ENCODE results near the gene HPCA.

Gene HPCA

DNA sequence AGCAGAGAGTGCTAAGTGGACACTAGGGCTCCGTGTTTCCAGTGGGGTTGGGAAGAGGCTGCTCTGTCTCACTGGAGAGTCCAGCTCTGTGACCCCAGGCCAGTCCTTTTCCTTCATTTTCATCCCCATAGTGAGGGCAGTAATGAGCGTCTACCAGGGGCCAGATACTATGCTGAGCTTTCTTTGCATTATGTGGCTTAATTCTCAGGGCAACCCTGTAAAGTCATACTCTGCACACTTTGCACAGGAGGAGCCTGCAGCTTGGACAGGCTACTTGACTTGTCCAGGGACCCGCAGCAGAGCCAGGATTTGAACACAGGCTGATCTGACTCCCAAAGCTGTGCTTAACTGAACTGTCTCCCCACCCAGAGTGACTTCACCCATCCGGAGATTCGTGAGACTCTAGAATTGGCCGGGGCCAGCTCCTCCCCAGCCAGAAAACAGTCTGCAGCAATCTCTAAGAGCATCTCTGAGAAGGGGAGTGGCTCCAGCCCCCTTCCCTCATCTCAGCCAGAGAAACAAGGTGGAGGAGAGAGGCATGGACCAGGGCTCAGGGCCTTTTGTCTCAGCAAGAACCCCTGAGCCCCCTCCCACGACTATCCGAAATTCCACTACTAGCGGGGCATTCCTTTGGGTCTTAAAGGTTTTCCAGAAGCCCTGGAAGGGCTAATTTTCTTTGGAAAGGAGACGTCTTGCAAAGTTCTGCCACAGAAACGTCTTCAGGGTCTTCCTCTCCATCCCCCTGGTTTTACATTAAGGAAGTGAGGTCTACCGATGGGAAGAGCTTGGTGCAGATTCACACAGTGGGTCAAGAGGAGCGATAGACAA lies 14.7 kb upstream of the HPCA start:
- DNase-seq = peak; percentile 63

GRCh38 chr1:32872192-32872460 lies 14.2 kb upstream of the HPCA start:
- DNase-seq = no peak

DNA sequence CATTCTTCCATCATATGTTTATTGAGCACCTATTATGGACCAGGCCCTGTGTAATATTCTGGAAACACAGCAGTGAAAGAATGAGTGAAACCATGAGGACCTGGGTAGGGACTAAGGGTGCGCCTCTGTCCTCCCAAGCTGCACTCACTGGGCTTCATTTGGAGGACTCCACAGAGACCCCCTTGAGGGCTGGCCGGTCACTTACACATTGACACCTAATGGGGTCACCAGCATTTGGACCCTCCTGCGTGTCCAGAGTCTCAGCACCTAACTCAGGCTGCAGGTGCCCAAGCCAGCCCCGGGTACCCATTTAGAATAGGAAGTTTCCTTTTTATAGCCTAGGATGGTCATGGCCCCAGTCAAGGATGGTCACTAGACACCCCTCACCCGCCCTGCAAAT lies 12.8 kb upstream of the HPCA start:
- DNase-seq = peak; percentile 50

DNA sequence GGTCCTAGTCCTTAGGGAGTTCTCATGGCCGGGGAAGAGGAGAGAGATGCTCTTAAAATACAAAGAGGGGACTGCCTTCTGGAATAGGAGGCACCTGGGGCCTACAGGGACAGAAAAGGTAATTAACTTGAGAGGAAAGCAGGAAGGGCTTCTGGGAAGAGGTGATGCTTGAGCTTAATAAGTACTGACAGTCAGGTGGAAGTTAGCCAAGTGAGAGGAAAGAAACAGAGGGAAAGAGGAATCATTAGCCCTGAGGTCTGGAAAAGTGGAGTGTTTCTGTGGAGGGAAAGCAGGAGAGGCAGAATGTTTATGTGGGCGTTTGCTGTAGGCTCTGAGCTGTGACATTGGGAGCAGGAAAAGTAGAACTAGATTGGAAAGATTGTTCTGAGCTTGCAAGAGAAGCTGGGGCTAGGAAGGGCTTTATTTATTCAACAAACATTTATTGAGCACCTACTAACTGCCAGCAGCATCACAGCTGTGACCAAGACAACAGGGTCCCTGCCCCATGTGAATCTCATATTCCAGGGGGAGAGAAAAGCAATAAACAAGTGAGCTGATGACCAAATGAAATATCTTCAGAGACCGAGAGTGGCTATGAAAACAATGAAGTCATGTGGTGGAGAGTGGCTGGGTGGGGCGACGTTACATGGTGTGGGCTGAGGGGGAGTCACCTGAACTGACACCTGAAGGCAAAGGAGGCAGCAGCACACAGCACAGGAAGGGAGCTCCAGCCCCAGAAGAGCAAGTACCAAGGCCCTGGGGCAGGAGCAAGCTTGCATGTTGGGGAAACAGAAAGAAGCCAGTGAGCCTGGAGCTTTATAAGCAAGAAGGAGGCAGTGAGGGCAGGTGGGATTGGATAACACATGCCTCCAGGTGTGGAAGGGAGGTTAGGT lies 11.2 kb upstream of the HPCA start:
- peak; percentile 49 for DNase-seq

- peak; percentile 84 for DNase-seq
Observed at GRCh38 chr1:32876341-32877210, 9.7 kb upstream of the HPCA start.

DNA sequence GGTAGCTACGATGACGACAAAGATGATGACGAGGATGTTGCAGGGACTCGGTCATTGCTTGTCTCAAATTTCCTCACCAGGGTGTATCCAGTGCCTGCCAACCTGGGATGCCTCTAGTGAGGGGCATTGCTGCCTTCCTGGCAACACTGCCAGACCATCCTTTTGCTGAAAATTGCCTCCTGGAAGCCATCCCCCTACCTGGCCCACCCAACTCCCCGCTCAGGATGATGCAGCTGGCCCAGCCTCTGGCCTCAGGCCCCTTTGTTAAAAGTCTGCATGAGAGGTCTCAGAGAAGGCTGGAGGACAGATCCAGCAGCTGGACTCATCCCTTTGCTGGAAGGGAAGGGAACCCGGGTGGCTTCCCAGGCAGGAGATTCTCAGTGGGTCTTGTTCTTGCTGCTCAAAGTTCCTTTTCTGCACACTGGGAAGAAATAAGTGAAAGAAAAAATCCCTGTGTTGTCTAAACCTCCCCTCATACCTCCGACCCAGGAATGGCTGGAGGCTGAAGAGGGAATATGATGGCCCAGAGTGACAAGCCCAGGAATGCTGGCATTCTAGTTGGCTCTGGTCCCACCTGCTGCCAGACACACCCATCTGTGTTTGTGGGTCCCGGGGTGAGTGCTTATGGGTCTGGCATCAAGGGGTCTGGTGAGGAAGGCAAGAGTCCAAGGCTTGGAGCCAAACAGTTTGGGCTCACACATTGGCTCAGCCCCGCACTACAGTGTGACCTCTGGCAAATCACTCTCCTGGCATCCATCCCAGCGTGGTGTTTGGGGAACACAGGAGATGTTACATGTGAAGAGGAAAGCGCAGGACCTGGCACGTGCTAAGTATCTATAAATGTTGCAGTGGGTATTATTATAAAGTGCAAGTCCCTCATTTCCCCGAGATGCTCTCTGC lies 8.8 kb upstream of the HPCA start:
- no peak for DNase-seq

DNA sequence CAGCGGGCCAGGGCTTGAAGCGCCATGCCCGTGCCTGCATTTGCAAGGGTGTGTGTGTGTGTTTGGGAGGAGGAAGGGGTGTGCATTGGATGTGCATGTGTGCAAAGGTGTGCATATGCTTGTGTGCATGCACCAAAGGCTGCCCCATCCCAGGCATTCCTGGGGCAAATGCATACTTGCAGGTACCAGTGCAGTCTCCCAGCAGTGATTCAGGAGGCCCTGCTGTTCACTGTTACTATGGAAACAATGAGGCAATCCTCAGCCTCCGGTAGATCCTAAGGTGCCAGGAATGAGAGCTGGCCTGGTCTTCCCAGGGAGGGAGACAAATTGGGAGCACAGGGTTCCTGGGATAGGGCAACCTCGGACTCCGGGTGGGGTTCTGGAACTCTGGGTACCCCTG lies 8.1 kb upstream of the HPCA start:
- DNase-seq = no peak

- no peak for DNase-seq
Observed at GRCh38 chr1:32878637-32879041, 7.7 kb upstream of the HPCA start.

DNA sequence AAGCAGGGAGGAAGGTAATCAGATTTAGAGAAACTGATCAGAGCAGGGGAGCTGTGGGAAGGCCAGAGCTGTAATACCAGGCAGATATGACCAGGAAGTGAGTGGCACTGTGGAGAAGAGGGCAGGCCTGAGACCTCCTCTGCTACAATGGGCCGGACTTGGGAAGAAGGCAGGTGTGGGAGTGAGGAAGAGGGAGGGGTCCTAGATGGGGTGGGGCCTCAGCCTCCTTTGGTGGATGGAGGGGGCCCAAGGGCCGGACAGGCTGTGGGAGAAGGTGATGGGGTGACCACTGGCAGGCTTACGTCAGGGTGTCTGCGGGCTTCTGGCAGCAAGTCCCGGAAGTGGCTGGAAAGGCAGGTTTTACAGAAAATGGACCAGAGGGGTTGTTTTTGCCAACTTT lies 5.0 kb upstream of the HPCA start:
- DNase-seq = no peak

DNA sequence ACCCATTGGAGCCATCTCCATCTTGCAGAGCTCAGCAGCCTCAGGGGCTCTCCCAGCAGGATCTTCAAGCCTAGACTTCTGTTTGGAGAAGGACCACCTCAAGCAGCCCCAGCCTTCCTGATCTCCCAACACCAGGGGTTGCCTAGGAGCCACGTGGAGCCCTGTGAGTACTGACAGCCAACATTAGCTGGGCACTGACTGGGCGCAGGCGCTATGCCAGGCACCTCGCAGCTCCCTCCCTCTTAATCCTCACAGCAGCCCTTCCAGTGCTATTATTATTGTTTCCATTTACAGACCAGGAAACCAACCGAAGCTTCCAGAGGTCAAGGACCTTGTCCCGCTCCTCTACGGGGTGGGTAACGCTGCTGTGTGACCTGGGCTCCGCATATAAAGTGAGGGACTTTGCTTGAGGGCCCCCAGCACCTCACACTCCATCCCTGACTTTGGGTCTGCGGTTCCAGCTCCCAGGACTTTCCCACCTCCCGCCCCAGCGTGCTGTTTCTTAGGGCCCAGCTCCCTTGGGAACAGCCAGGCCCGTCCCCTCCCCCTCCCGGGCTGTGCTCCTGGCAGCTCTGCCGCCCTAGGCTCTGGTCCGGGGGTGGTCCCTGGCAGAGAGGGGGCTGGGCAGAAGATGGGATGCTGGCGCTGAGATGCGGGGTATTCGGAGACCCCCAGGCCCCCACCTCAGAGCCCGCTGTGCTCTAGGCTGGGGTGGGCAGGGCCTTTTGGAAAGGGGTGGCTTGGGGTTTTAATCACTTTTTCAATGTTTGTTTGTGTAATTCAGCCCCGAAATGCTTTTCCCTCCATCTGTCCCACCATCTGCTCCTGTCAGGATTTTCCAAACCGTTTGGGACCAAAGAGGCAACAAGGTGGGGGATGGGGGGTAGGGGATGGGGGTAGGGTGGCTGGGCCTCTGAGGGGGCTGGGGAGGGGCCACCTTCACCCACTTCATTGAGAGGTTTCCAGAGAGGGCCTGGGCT lies 4.1 kb upstream of the HPCA start:
- DNase-seq = no peak

- no peak for DNase-seq
Observed at GRCh38 chr1:32883338-32884031, 2.8 kb upstream of the HPCA start.

DNA sequence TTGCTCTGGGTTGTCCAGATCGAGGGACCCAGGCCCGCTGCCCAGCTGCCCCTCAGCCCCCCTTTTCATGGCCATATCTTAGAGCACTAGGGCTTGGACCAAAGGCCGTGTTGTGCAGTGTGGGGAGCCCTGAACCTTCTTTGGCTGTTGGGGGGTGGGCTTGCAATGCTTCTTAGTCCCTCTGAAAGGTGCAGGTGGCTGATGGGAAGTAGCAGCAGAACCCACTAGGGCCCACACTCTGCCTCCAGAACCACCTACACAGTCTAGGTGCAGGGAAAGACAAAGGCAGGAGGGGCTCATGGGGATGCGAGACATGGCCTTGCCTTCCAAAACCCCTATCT lies 2.3 kb upstream of the HPCA start:
- no peak for DNase-seq

DNA sequence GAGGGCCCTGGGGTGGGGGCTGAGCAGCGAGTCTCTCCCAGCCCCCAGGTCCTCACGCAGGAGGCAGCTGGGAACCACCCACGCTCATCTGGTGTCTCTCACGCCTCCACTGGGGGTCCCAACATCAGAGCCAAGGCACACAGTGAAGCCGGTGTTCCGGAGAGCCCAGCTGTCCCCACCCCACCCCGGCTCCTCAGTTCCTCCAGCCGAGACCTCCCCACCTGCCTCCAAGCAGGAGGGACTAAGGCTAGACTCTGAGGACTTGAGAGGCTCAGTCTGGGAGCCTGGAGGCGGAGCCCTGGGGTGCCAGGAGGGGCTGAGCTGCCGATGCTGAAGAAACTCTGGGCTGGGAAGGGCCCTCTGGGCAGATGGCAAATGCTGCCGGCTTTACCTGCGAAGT lies 1.6 kb upstream of the HPCA start:
- no peak for DNase-seq

DNA sequence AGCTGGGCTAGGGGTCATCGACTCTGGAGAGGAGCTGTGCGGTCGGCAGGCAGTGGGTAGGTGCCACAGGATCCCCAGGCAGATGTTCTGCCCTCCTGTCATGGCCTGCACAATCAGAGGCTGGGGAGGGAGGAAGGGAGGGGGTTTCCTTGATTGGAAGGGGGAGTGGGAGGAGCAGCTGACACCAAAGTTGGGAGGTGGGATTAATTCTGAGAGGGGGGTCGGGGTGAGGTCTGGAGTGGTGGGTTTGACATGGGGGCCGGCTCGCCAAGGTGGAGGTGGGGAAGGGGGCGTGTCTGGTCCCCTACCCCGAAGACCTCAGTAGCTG lies 651 bp upstream of the HPCA start:
- no peak for DNase-seq

GRCh38 chr1:32886828-32887414 lies 630 bp downstream of the HPCA start:
- DNase-seq = no peak

- no peak for DNase-seq
Observed at GRCh38 chr1:32887623-32888022, 1.3 kb downstream of the HPCA start.

- no peak for DNase-seq
Observed at GRCh38 chr1:32888134-32888533, 1.8 kb downstream of the HPCA start.

DNA sequence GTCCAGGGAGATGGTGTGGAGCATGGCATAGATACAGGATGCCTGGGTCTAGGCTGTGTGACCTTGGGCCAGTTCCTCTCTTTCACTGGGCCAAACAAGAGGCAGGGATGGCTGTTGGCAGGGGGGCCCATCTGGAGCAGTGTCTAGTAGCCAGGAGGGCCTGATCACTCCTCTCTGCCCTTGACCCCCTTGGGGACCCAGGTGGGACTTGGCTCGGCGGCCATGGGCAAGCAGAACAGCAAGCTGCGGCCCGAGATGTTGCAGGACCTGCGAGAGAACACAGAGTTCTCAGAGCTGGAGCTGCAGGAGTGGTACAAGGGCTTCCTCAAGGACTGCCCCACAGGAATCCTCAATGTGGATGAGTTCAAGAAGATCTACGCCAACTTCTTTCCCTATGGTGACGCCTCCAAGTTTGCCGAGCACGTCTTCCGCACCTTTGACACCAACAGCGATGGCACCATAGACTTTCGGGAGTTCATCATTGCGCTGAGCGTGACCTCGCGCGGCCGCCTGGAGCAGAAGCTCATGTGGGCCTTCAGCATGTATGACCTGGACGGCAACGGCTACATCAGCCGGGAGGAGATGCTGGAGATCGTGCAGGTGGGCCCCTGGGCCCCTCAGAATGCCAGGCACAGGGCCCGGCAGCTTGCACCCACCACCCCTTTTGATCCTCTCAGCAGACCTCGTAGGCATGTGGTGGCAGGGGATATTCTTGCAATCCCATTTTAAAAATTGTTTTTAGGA lies 2.6 kb downstream of the HPCA start:
- no peak for DNase-seq

GRCh38 chr1:32889731-32890278 lies 3.5 kb downstream of the HPCA start:
- no peak for DNase-seq
